ENCODE measurements around the gene SPATA18.

Gene SPATA18

GRCh38 chr4:52102587-52102986 is 51.5 kb downstream of the SPATA18 start:
- DNase-seq (ENCODE audit: low read depth): no peak
- no peak overlapping the region for H3K4me3 ChIP-seq (ENCODE audit: low read depth, low read length)

DNA sequence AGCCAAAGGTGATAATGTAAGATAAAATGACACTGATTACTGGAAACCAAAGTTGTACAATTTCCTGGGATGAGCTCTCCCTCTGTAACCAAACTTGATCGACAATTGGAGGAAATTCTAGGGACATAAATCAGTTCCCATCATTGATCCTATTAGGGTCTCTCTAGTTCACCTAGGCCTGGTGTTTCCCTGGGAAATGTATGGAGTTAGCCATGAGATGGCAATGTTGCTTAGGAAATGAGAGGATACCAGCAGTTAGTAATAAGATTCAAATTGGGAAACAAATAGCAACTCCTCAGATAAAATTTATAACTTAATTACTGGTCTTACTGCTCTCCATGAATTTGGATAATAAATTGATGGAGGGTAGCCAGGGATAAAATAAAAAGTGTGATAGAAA is 52.2 kb downstream of the SPATA18 start:
- TF ChIP-seq, protein P1, sequence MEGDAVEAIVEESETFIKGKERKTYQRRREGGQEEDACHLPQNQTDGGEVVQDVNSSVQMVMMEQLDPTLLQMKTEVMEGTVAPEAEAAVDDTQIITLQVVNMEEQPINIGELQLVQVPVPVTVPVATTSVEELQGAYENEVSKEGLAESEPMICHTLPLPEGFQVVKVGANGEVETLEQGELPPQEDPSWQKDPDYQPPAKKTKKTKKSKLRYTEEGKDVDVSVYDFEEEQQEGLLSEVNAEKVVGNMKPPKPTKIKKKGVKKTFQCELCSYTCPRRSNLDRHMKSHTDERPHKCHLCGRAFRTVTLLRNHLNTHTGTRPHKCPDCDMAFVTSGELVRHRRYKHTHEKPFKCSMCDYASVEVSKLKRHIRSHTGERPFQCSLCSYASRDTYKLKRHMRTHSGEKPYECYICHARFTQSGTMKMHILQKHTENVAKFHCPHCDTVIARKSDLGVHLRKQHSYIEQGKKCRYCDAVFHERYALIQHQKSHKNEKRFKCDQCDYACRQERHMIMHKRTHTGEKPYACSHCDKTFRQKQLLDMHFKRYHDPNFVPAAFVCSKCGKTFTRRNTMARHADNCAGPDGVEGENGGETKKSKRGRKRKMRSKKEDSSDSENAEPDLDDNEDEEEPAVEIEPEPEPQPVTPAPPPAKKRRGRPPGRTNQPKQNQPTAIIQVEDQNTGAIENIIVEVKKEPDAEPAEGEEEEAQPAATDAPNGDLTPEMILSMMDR (IDR thresholded peaks at IDR 0.05; ENCODE audit: low read depth, low read length, missing control alignments): no peak
- no peak overlapping the region for H3K4me3 ChIP-seq (ENCODE audit: low read depth, low read length)
- DNase-seq (ENCODE audit: low read depth): no peak

More at GRCh38 chr4:52102587-52102986, 51.5 kb downstream of the SPATA18 start:
- TF ChIP-seq, protein P1 (IDR thresholded peaks at IDR 0.05; ENCODE audit: low read depth, low read length, missing control alignments): no peak

DNA sequence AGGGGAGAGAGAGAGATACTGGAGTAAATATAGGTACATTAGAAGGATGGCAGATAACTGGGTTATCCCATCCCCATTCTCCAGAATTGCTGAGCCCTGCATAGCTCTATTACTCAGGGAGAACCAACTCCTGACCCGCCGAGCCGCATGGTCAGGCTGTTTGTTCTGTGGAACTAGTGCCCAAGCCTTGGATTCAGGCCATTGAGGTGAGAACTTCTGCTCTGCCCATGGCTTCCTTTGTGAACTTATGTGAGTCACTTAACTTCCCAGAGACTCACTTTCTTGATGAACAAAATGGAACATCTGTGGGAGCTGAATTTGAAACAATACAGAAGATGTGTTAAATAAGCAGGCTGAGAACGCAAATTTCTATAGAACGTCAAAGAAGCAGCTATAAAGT is 54.2 kb downstream of the SPATA18 start:
- no peak for DNase-seq (ENCODE audit: low read depth)
- TF ChIP-seq, protein P1 (IDR thresholded peaks at IDR 0.05; ENCODE audit: low read depth, low read length, missing control alignments): no peak
- H3K4me3 ChIP-seq (ENCODE audit: low read depth, low read length): no peak overlapping the region

DNA sequence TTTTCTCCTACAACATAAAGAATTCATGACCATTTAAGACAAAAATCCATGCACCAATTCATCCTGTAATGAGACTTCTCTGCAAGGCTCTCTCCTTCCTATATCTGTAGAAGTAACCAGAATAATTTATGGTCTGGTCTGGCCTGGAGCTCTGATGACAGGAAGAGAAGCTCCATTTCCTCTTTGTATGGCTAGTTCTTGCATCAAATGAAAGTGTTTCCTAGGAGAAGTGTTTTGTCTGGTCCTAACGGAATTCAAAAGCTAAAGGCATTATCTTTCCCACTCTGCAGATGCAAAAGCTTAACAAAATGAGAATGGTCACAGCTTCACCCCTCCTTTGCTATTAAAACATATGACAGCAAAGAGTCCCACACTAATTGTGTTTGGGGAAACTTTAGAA is 55.1 kb downstream of the SPATA18 start:
- H3K4me3 ChIP-seq (ENCODE audit: low read depth, low read length): no peak overlapping the region
- DNase-seq (ENCODE audit: low read depth): no peak
- TF ChIP-seq, protein P1 (IDR thresholded peaks at IDR 0.05; ENCODE audit: low read depth, low read length, missing control alignments): no peak

DNA sequence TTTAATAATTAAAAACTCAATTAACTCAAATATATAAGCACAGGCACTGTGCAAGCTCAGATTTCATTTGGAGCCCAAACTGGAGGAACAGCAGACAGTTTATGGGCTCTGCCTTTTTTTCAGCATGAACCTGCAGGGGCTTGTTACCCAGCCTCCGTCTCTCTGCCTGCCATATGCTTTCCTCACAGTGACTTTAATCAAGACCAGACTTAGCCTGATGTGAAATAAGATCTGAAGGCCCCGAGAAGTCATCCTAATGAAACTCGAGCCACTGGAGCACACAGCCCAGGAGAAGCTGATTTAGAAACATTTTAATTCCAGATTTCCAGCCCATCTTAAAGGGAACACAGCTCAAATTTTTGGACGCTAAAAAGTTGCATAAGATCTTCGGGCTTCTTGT is 55.6 kb downstream of the SPATA18 start:
- DNase-seq (ENCODE audit: low read depth): no peak
- TF ChIP-seq, protein P1 (IDR thresholded peaks at IDR 0.05; ENCODE audit: low read depth, low read length, missing control alignments): no peak
- no peak overlapping the region for H3K4me3 ChIP-seq (ENCODE audit: low read depth, low read length)

DNA sequence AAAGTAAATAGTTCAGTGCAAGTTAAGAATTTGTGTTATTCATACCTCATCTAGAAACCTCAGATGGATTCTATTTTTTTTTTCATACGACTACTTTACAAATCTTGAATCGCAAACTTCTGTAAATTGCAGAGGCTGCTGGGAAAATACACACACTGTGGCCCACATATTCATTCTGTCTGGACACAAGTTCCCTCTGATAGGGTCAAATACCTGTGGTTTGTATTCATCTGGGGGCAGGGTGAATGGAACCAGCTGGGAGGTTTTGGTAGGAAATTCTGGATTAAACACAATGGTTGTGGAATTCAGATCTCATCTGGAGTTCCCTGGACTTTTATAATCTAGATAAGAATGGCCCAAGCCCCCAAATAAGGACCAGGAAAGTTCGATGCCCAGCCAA is 56.2 kb downstream of the SPATA18 start:
- DNase-seq (ENCODE audit: low read depth): no peak
- TF ChIP-seq, protein P1 (IDR thresholded peaks at IDR 0.05; ENCODE audit: low read depth, low read length, missing control alignments): no peak
- no peak overlapping the region for H3K4me3 ChIP-seq (ENCODE audit: low read depth, low read length)

DNA sequence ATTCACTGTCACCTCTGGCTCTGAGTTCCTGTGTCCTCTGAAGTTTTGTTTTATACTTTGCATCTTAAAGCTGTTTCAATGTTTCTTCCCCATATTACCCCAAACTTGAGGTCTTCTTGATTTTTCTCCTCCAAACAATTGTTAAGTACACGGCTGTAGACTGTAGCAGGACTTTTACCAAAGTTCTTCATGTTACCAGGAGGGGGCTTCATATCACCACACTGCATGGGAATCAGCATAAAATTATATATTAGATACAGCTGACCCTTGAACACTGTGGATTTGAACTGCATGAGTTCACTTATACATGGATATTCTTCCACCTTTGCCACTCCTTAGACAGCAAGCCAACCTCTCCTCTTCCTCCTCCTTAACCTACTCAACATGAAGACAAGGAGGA is 56.6 kb downstream of the SPATA18 start:
- TF ChIP-seq, protein P1 (IDR thresholded peaks at IDR 0.05; ENCODE audit: low read depth, low read length, missing control alignments): no peak
- DNase-seq (ENCODE audit: low read depth): no peak

More for the DNA sequence above, 56.6 kb downstream of the SPATA18 start:
- no peak overlapping the region for H3K4me3 ChIP-seq (ENCODE audit: low read depth, low read length)
